Nephron (organoid): ENCODE data around the gene FOXO6.
A peak's percentile ranks its signal among the peaks of the same experiment; 100 is the strongest.

ENCODE experiments used
- H3K27ac Mint-ChIP-seq, 3 experiments: 2 replicates each; pipeline ENCODE4 v1.8.0; 2020; ENCODE audit warnings: mixed read lengths in 3 of 3, mild to moderate bottlenecking in 2 of 3, moderate library complexity in 1 of 3
- H3K27me3 Mint-ChIP-seq: 2 replicates; pipeline ENCODE4 v1.8.0; 2021; ENCODE audit warnings: low read depth, mild to moderate bottlenecking, moderate library complexity, mixed read lengths
- H3K36me3 Mint-ChIP-seq: 2 replicates; pipeline ENCODE4 v1.8.0; 2020; ENCODE audit warnings: low read depth, mixed read lengths
- H3K4me1 Mint-ChIP-seq: 2 replicates; pipeline ENCODE4 v1.8.0; 2020; ENCODE audit warnings: mixed read lengths
- H3K4me3 Mint-ChIP-seq, 3 experiments: 2 replicates each; pipeline ENCODE4 v1.8.0; 2020; ENCODE audit warnings: mild to moderate bottlenecking in 3 of 3, mixed read lengths in 3 of 3, moderate library complexity in 2 of 3
- H3K9me3 Mint-ChIP-seq: 2 replicates; pipeline ENCODE4 v1.8.0; 2020; ENCODE audit warnings: mixed read lengths
- TF ChIP-seq, protein P1 (sequence below), 3 experiments: fragments of 200-600 bp; sonication (generic); IDR thresholded peaks; one replicate each; pipeline ENCODE4 v1.5.0; 2021; ENCODE audit warnings: antibody characterized with exemption in 3 of 3; ENCODE audit not compliant: unreplicated experiment in 3 of 3

FOXO6 gene

DNA sequence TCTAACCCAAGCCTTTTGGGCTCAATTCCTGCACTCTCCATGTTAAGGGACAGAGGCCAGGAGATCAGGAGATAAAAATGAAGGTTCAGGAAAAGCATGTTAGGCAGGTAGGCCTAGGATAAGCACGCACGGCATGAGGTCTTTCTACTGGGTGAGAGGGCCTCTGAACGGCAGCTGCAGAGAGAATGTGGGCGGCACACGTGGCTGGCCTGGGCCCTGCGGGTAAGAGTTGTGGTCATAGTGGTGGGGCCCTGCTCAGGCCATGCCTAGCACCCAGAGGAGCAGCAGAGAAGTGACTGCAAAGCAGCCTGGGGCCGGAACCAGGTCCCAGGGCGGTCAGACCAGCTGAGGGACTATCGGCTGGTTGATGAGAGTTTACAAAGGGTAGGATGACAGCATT lies 7.5 kb upstream of the FOXO6 start:
- Mint-ChIP-seq H3K9me3 (no peaks in the 10 kb centered on the region), H3K4me1 (peaks cover 32% of the 10 kb centered on the region), H3K27ac (peak overlapping the region in 1 of 3 experiments; percentile 56), H3K36me3 (no peaks in the 10 kb centered on the region), H3K4me3 (no peak overlapping the region), H3K27me3 (peaks cover 26% of the 10 kb centered on the region)
- TF ChIP-seq, protein P1, sequence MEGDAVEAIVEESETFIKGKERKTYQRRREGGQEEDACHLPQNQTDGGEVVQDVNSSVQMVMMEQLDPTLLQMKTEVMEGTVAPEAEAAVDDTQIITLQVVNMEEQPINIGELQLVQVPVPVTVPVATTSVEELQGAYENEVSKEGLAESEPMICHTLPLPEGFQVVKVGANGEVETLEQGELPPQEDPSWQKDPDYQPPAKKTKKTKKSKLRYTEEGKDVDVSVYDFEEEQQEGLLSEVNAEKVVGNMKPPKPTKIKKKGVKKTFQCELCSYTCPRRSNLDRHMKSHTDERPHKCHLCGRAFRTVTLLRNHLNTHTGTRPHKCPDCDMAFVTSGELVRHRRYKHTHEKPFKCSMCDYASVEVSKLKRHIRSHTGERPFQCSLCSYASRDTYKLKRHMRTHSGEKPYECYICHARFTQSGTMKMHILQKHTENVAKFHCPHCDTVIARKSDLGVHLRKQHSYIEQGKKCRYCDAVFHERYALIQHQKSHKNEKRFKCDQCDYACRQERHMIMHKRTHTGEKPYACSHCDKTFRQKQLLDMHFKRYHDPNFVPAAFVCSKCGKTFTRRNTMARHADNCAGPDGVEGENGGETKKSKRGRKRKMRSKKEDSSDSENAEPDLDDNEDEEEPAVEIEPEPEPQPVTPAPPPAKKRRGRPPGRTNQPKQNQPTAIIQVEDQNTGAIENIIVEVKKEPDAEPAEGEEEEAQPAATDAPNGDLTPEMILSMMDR (IDR thresholded peaks at IDR 0.05; ENCODE audit: unreplicated experiment in 3 of 3), result no peak

DNA sequence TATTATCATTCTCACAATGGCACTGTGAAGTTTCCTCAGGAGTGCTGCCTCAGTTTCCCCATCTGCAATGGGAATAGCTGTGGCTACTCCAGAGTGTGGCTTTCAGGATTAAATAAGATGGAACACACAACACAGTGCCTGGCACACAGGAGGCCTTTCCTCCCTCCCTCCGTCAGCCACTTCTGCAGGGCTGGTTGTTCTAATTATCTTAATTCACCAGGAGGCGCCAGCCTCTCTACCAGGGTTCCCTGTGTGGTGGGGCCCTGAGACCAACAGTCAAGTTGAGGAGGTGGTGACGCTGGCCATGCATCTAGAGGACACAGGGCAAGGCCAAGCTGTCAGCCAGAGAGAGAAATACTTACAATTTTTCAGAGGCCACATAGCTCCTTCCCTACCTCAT lies 6.3 kb upstream of the FOXO6 start:
- Mint-ChIP-seq H3K27ac (no peak overlapping the region), H3K27me3 (peaks cover 17% of the 10 kb centered on the region), H3K36me3 (no peaks in the 10 kb centered on the region), H3K9me3 (no peaks in the 10 kb centered on the region), H3K4me3 (no peak overlapping the region), H3K4me1 (peaks cover 42% of the 10 kb centered on the region)
- TF ChIP-seq, protein P1 (IDR thresholded peaks at IDR 0.05; ENCODE audit: unreplicated experiment in 3 of 3), result no peak

DNA sequence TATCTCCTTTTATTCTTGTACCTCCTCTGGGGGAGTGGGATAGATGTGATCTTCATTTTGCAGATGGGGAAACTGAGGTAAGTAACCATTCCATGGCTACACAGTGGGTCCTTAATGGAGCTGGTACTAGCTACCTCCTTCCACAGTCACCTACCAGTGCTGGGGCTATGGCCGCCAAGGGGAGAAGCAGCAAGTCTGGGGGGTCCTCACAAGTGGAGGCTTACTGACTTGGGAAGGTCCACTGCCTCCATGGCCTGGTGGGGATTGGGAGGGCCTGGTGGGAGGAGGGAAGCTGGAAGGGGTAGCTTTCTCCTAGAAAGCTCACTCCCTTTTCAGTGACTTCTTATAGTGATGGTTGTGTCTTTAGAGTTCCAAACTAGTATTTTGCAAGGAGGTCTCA lies 5.9 kb upstream of the FOXO6 start:
- no peaks in the 10 kb centered on the region for H3K9me3 Mint-ChIP-seq
- H3K36me3 Mint-ChIP-seq, result no peaks in the 10 kb centered on the region
- H3K4me3 Mint-ChIP-seq, result no peak overlapping the region
- TF ChIP-seq, protein P1 (IDR thresholded peaks at IDR 0.05; ENCODE audit: unreplicated experiment in 3 of 3), result no peak
- H3K27ac Mint-ChIP-seq, result no peak overlapping the region
- H3K4me1 Mint-ChIP-seq, result peaks cover 45% of the 10 kb centered on the region
- peaks cover 17% of the 10 kb centered on the region for H3K27me3 Mint-ChIP-seq

DNA sequence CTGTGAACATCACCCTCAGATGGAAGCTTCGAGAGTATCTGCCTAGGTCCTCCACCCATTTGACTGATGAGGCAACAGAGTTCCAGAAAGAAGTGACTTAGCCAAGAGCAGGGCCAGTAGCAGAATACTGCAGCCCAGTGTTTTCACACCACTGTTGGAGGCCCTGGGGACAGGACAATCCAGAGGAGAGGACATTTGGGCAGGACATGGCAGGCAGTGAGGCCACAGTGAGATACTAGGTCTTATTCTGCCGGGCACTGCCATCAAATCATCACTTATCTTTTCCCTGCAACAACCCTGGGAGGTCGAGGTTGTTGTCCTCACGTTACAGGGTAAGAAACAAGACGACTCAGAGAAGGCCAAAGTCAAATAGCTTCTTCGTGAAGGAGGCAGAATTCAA lies 5.5 kb upstream of the FOXO6 start:
- Mint-ChIP-seq H3K27ac (no peak overlapping the region), H3K4me1 (peaks cover 45% of the 10 kb centered on the region), H3K4me3 (no peak overlapping the region), H3K9me3 (no peaks in the 10 kb centered on the region), H3K27me3 (peaks cover 17% of the 10 kb centered on the region), H3K36me3 (no peaks in the 10 kb centered on the region)
- TF ChIP-seq, protein P1 (IDR thresholded peaks at IDR 0.05; ENCODE audit: unreplicated experiment in 3 of 3), result no peak

DNA sequence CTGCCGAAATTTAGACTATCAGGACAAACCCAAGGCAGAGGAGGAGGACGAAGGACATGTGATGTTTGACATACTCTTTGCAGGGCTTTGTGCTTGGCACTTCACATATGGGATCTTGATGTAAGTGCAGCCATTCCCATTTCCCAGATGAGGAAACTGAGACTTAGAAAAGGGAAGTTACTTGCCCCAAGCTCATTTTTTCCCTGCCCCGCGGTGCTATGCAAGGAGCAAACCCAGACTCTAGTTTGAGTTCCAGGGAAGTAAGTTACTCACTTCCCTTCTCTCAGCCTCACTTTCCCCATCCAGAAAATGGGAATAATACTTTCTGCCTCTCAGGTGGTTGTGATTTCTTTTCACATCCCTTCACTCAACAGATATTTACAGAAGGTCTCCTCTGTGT lies 4.5 kb upstream of the FOXO6 start:
- Mint-ChIP-seq H3K36me3 (no peaks in the 10 kb centered on the region), H3K4me3 (no peak overlapping the region), H3K4me1 (peaks cover 45% of the 10 kb centered on the region), H3K9me3 (no peaks in the 10 kb centered on the region), H3K27me3 (peaks cover 16% of the 10 kb centered on the region), H3K27ac (no peak overlapping the region)
- TF ChIP-seq, protein P1 (IDR thresholded peaks at IDR 0.05; ENCODE audit: unreplicated experiment in 3 of 3), result no peak

DNA sequence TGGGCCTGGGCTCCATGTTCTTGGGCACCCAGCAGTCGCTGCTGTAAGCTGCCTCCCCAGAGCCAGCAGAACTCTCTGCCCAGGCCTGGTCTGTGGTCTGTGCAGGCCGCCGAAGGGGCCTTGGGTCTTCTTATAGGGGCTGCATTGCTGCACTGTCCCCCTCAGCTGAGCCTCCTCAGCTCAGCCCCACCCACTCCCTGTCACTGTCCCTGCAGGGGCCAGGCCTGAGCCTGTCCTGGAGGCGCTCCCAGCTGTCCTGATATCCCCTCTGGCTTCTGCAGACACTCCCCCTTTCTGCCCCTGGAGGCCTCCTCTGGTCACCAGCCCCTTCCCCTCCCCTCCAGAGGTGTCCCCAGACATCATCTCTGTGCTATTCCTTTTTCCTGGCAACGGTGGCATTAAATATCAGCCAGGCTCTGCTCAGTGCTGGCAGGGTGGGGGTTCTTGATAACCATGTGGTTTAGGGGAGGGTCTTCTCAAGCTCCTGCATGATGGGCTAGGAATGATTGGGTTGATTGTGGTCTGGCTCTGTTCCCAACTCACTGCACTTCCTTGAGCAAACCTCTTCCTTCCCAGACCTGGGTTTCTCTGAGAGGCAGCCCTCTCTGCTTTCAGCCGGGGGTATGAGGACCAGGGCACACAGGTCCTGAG lies 3.7 kb upstream of the FOXO6 start:
- H3K36me3 Mint-ChIP-seq, result no peaks in the 10 kb centered on the region
- peaks cover 45% of the 10 kb centered on the region for H3K4me1 Mint-ChIP-seq
- peak overlapping the region in 1 of 3 experiments; percentile 13 for H3K27ac Mint-ChIP-seq
- TF ChIP-seq, protein P1 (IDR thresholded peaks at IDR 0.05; ENCODE audit: unreplicated experiment in 3 of 3), result no peak
- H3K27me3 Mint-ChIP-seq, result peaks cover 10% of the 10 kb centered on the region
- no peaks in the 10 kb centered on the region for H3K9me3 Mint-ChIP-seq
- no peak overlapping the region for H3K4me3 Mint-ChIP-seq
